ENCODE results near the gene SQSTM1. TPM values are rescaled to one million over a fixed set of nuclear protein-coding genes. Genes with fewer than 3 reads are reported as not detected.

SQSTM1 gene
- total RNA-seq, result 100 to 1,000 TPM in 3 of 4 donors, 10 to 100 TPM in 1; 94.7 to 874 (median 439) TPM

- peaks cover 13 to 14% of the 10 kb centered on the region in 2 donors for H3K4me1 ChIP-seq
- intact Hi-C loops (cut with DNase I; ENCODE audit: low total_unique reads), result no loop called here
- TF ChIP-seq CTCF (IDR thresholded peaks at IDR 0.05), result no peak
- peak; percentile 96 to 99 for TF ChIP-seq POLR2A (IDR thresholded peaks at IDR 0.05)
- peak within 1 kb of the TSS; percentile 94 to 97 for H3K4me3 ChIP-seq
- H3K27me3 ChIP-seq, result no peaks in the 10 kb centered on the region
- peak within 1 kb of the TSS; percentile 98 to 99 for H3K27ac ChIP-seq
- H3K36me3 ChIP-seq, result no peaks in the 10 kb centered on the region
- H3K9me3 ChIP-seq, result no peaks in the 10 kb centered on the region
- peak; percentile 81 to 89 for DNase-seq
Measured at GRCh38 chr5:179820483-179821297, at the start of gene SQSTM1. Gene SQSTM1 (plus strand): TSS chr5:179820905. CDS start chr5:179820937, 32 bp downstream.

DNA sequence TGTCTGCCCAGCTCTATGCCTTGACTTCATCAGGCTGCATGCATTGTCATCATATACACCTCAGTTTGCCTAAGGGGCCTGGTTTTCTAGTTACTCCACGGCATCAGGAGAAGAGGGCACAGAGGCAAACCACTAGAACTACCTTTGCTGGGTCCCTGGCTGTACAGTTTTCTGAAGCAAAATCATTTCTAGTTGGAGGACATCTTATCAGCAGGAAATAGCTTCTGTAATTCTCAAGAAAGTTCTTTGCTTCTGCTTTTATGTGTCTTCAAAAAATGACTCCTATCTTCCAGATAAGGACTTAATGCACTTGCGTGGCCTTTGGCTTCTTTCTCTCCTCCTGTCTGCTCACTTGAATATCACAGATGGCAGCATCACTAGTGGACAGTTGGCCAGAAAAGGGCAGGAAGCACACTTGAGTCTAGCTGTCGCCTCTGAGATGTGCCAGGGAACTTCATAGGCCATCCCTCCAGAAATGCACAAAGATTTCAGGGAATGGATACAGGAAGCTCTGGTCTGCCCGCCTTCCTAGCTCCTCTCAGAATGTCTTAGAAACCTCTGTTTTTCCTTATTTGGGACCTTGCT, 49.3 kb upstream of the SQSTM1 start:
- H3K9me3 ChIP-seq, result no peaks in the 10 kb centered on the region
- no peak overlapping the region for H3K4me3 ChIP-seq
- DNase-seq, result no peak
- H3K27me3 ChIP-seq, result no peaks in the 10 kb centered on the region
- no peaks in the 10 kb centered on the region for H3K36me3 ChIP-seq
- no peaks in the 10 kb centered on the region for H3K4me1 ChIP-seq
- H3K27ac ChIP-seq, result no peak overlapping the region
- TF ChIP-seq CTCF (IDR thresholded peaks at IDR 0.05) (no peak), POLR2A (IDR thresholded peaks at IDR 0.05) (no peak)
- intact Hi-C loops (cut with DNase I; ENCODE audit: low total_unique reads), result no loop called here

DNA sequence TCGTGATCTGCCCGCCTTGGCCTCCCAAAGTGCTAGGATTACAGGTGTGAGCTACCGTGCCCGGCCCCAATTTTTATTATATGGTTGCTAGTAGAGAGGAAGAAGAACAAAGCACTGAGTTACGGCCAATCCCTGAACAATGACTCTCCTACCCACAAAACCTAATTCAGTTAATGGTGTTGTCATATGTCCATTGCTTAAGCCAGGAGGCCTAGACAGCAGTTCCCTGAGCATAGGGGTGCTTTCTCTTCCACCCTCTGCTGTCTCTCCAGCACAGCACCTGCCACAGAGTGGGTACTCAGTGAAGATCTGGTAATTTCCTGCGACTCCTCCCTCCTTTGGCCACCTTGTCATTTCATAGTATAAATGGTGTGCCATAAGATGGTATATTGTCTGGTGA, 48.4 kb upstream of the SQSTM1 start:
- TF ChIP-seq POLR2A (IDR thresholded peaks at IDR 0.05) (no peak), CTCF (IDR thresholded peaks at IDR 0.05) (no peak)
- H3K27me3 ChIP-seq, result no peaks in the 10 kb centered on the region
- H3K4me1 ChIP-seq, result no peaks in the 10 kb centered on the region
- H3K9me3 ChIP-seq, result no peaks in the 10 kb centered on the region
- H3K4me3 ChIP-seq, result no peak overlapping the region
- H3K27ac ChIP-seq, result no peak overlapping the region
- intact Hi-C loops (cut with DNase I; ENCODE audit: low total_unique reads), result no loop called here
- no peaks in the 10 kb centered on the region for H3K36me3 ChIP-seq
- no peak for DNase-seq

DNA sequence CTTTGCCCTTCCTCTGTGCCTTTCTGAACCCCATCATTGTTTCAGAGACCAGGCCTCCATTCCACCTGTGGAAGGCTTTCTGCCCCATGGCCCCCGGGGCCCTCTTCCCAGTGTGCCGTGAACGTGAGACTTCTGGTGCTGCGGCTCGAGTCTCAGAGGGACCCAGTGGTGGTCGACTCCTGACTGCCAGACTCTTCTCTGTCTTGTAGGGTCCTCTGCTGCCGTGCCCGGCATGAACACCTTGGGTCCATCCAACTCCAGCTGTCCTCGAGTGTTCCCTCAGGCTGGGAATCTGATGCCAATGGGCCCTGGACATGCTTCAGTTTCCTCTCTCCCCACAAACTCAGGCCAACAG, 47.0 kb upstream of the SQSTM1 start:
- H3K4me3 ChIP-seq, result no peak overlapping the region
- intact Hi-C loops (cut with DNase I; ENCODE audit: low total_unique reads), result no loop called here
- no peak overlapping the region for H3K27ac ChIP-seq
- no peaks in the 10 kb centered on the region for H3K27me3 ChIP-seq
- TF ChIP-seq CTCF (IDR thresholded peaks at IDR 0.05) (no peak), POLR2A (IDR thresholded peaks at IDR 0.05) (no peak)
- no peaks in the 10 kb centered on the region for H3K4me1 ChIP-seq
- no peaks in the 10 kb centered on the region for H3K36me3 ChIP-seq
- DNase-seq, result no peak
- no peaks in the 10 kb centered on the region for H3K9me3 ChIP-seq

GRCh38 chr5:179774442-179774841, 46.3 kb upstream of the SQSTM1 start:
- H3K27me3 ChIP-seq, result no peaks in the 10 kb centered on the region
- no peak for DNase-seq
- H3K36me3 ChIP-seq, result no peaks in the 10 kb centered on the region
- H3K4me1 ChIP-seq, result no peaks in the 10 kb centered on the region
- H3K9me3 ChIP-seq, result no peaks in the 10 kb centered on the region
- intact Hi-C loops (cut with DNase I; ENCODE audit: low total_unique reads), result no loop called here
- no peak overlapping the region for H3K27ac ChIP-seq
- TF ChIP-seq POLR2A (IDR thresholded peaks at IDR 0.05), result no peak
- TF ChIP-seq CTCF (IDR thresholded peaks at IDR 0.05), result no peak
- H3K4me3 ChIP-seq, result no peak overlapping the region
